IPS-11a (cell line): ENCODE data around the gene SEZ6L.
"Not testable (repeated sequence)": the region's sequence is repeated elsewhere in the genome, so short reads cannot be mapped to it uniquely, and the experiment has no call there.

Experiments
- H3K4me3 ChIP-seq: one replicate; pipeline ENCODE4 v1.5.1; 2013; ENCODE audit warnings: low read depth, low read length, control low read depth

Gene SEZ6L

DNA sequence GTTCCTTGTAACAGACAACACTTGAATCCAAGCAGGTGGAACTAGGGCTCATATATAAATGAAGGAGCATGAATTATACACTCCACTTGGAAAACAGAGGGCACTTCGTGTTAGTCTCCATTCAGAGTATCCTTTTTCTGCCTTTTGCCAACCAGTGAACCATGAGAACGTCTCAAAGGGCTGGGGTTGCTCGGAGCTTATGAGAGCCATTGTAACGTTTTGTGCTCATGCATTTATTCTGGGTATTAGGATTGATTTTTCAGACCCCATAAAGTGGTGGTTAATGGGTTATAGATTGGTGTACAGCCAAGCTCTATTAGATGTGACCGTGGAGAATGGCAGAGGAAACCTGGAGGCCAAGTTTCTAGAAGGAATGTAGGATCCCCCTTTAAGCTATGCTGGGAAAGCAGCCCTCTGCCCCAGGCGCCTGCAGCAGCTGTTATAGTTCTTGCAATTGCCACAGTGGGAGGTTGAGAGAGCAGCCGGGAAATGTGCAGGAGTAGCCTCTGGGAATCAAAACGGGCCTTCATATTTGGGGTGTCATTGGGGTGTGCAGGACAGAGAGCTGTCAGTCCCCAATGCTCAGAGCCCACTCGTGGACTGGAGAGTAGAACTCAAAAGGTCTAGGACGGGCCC, 205.2 kb downstream of the SEZ6L start:
- no peak overlapping the region for H3K4me3 ChIP-seq

DNA sequence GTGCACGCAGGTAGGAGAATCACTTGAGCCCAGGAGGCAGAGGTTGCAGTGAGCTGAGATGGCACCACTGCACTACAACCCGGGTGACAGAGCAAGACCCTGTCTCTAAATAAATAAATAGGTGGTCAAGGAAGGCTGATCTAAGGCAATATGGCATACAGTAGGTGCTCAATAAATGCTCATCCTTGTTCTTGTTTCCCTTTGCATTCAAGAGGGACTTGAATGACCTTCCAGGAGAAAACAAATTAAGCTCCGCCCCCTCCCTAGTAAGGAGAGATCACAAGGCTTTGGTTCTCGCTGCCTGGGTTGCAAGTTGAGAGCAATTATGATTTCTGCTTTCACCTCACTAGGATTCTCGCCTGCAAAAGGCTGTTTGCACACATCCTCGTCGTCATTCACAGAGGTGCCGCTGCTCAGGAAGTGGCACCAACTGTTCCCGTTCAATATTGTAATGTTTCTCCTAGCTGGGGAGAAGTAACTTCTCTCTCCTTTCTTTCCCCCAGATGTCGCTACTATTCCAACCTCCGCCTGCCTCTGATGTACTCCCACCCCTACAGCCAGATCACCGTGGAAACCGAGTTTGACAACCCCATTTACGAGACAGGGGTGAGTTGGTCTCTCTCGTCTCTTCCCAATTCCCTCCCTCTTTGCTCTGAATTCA, 208.0 kb downstream of the SEZ6L start:
- no peak overlapping the region for H3K4me3 ChIP-seq

DNA sequence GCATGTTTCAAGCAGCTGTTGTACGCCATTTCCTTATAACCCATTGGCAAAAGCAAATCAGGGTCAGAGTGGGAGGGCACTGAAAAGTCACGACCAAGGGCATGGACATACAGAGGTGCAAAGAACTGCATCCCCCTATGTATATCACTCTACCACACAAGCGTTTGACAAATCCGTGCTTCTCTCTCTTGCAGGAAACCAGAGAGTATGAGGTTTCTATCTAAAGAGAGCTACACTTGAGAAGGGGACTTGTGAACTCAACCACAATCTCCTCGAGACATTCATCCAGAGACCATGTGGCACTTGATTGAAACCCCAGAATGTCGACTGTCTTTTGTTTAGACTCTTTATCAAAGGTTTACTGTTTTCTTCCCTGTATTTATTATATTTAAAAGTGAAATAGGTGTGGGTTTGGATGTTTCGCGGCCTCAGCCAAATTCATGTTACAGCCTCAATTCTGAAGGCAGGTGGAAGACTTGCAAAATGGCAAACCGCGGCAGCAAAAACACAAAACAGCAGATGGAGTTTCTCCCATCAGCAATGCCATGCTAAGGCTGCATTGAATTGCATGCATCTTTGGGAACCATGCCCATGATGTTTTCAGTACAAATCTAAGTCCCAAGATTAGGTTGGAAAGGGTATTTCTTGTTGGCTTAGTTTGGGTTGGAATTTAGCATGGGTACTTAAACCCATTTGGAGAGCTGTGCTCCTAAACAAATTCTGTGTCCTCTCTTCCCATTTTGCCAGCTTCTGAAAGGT, 211.0 kb downstream of the SEZ6L start:
- H3K4me3 ChIP-seq, result no peak overlapping the region

DNA sequence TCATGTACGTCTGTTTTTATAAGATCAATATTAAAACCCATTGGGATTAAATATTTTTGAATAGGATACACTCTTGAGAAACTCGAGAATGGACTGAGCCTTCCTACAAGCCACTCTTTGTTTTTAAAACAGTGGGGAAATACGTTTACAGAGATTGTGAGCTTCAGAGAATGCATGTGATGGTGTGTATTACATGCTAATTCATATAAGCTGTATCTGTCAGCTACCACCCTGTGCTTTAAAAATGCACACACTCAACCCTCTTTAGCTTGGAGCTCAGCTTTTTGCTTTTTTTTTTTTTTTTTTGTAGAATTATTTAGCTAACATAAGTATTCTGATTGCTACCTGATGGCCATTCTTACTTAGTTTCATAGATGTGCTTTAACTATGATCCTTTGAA, 213.5 kb downstream of the SEZ6L start:
- H3K4me3 ChIP-seq, result no peak overlapping the region

DNA sequence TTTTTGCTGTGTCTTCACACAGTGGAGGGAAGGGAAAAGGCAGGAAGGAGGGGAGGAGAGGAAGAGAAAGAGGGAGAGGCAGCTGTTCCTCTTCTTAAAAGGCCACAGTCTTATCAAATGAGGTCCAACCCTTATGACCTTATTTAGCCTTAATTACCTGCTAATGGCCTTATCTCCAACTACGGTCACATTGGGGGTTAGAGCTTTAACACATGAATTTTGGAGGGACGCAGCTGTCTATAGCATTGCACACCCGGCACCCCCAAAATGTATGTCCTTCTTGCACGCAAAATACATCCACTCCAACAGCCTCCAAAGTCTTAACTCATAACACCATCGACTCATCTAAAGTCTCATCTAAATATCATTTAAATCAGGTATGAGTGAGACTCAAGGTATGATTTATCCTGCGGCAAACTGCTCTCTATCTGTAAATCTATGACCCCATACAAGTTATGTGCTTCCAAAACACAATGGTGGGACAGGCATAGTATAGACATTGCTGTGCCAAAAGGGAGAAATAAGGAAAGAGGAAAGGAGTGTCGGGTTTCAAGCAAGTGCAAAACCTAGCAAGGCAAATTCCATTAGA, 214.8 kb downstream of the SEZ6L start:
- H3K4me3 ChIP-seq, result no peak overlapping the region

DNA sequence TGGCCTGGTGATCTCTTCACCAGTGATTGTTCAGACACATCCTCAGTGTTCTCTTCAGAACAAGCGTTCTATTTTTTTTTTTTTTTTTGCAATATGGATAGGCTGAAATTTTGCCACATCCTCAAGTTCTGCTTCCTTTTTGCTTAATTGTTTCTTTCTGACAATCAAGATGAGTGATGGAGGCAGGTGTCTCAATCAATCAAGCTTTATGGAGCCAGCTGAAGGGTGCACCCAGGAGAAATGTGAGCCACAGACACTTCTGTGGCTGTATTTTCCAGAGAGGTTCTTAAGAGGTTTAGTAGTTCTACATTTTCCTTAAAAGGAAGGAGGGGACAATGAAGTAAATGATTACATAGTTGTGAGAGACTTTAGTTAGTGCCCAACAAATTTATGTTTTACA, 215.9 kb downstream of the SEZ6L start:
- no peak overlapping the region for H3K4me3 ChIP-seq

DNA sequence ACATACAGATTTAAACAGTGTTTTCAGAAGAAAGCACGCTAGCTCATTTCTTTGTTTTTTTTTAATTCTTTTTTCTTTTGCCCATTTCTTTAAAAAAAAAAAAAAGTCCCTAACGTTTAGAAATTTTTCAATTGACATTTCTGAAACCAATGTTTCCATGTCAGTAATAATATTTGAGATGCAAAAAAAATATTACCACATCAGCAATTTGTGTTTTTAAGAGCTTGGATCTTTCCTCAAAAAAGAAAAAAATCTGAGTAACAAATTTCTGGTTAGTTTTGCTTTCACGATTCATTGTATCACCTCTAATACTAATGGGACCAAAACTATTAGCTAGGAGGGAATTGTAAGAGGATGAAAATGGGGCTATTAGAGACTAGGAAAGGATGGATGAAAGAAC, 219.9 kb downstream of the SEZ6L start:
- no peak overlapping the region for H3K4me3 ChIP-seq

DNA sequence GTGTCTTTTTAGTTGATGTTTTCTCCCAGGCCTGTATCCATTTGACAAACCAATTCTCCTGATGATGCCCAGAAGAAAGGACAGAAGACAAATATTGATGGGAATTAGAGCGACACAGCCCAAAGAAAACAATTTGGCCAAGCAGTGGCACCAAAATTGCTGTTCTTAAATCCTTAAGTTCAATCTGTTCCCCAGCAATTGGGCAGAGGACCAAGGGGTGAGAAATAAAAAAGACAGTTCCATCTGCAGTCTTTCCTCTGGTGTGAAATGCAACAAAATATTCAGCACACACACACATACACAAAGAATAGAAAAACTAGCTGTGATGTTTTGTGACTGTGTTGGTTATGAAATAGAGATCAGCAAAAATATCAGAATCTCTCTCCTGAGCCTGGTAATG, 221.8 kb downstream of the SEZ6L start:
- H3K4me3 ChIP-seq, result no peak overlapping the region

DNA sequence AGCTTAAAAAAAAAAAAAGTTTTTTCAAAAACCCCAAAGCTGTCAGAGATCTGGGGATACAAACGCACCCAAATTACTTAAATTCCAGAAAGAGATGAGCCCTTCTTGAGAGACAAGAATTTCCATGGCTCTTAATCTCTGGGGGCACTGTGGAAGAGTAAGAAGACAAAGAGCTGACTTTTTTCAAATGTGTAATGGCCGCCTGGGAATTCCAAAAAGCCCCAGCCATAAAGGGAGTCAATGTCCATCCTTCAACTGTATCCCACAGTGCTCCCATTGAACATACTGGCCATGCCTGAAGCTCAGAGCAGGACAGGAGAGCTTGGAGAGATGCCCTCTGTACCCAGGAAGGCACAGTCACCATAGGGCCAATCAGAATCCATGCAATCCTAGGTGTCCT, 222.4 kb downstream of the SEZ6L start:
- no peak overlapping the region for H3K4me3 ChIP-seq

DNA sequence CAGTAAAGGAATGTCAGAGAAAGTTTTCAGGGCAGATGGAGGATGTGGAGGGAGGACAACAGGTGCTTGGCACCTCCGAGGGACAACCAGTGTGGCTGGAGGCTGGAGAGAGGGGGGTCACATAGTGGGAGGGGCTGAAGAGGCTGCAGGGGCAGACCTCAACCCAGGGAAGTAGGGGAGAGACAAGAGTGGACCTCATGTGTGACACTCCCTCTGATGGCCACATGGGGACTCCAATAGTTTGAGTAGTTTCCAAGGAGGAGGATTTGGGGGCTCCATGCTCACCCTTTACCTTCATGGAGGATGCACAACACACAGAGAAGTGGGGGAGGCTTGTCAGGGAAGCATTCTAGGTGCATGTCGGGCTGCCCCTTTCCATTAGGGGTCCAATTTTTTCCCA, 224.7 kb downstream of the SEZ6L start:
- no peak overlapping the region for H3K4me3 ChIP-seq

DNA sequence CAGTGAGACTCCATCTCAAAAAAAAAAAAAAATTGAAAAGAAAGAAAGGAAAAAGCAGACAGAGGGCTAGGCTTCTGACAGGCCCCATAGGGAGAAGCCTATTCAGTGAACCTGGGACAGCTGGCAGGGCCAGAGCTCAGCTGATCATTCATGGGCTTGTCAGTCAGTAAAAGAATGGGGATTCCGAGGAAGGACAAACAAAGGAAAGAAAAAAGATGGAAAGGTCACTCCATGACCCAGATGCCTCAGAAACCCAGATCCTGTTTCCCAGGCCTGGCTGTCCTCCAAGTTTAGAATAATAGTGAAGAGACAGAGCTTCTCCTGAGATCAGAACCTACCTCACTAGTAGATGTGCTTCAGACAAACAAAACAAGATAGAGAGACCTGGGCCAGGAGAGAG, 225.5 kb downstream of the SEZ6L start:
- no peak overlapping the region for H3K4me3 ChIP-seq

DNA sequence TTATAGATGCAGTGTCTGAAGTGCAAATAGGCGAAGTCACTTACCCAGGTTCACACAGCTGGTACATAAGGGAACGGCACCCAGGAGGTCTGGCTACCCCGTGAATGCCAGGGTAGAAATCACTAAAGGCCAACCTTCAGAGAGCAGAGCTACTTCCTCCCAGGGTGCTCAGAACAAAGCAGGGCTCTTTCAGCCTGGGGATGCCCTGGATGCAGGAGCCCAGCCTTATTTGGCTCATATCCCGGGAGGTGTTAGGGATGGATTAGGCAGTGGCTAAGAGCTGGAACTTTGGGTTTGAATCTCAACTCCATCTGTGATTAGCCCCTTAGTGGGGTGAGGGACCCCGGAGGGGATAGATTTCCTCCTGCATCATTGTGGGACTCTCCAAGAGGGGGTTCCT, 226.7 kb downstream of the SEZ6L start:
- no peak overlapping the region for H3K4me3 ChIP-seq

DNA sequence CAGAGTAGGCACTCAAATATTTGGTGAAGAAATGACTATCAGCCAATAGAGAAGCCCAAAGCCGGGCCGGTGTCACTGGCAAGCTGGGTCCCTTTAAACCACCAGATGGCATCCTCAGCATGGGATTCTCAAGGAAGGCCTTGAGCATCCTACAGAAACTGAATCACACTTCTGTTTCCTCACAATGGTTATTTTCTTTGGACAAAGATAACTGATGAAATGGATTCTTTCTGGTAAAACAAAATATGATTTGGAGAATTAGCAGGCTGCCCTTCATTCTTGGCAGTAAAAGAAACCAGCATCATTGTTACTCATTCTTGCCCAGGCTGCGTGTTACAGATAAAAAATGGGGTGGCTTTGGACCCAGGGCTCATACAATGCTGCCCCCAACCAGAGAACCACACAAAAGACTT, 229.5 kb downstream of the SEZ6L start:
- H3K4me3 ChIP-seq, result no peak overlapping the region

DNA sequence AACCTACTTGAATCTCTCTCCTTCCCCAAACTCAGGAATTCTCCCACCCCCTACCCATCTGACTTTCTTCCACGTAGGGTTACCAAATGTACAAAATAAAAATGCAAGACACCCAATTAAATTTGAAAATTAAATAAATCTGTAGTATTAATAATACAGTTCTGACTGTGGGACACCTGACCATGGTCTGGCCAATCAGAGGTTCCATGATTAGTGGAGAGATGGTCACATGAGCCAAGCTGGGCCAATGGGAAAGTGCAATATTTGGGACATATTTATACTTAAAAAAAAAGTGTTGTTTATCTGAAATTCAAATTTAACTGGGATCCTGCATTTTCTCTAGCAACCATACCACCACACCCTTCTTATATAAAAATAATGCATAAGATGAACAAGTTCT, 230.0 kb downstream of the SEZ6L start:
- no peak overlapping the region for H3K4me3 ChIP-seq

DNA sequence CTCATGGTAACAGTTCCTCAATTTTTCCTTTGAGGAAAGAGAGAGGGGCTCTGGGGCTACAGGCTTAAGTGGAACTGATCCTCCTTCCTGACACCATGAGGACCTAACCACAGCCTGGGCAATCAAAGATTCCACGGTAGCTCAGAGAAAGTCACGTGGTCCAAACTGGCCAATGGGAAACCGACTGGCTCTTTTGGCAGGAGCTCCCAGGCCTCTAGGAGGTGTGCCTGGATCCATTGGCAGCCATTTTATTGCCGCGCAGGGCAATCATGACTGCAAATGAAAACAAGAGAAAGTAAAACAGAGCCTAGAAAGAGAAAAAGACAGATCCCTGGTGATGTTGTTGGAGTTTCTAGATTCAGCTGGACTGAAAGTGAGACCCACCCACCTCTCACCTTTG, 232.5 kb downstream of the SEZ6L start:
- no peak overlapping the region for H3K4me3 ChIP-seq

DNA sequence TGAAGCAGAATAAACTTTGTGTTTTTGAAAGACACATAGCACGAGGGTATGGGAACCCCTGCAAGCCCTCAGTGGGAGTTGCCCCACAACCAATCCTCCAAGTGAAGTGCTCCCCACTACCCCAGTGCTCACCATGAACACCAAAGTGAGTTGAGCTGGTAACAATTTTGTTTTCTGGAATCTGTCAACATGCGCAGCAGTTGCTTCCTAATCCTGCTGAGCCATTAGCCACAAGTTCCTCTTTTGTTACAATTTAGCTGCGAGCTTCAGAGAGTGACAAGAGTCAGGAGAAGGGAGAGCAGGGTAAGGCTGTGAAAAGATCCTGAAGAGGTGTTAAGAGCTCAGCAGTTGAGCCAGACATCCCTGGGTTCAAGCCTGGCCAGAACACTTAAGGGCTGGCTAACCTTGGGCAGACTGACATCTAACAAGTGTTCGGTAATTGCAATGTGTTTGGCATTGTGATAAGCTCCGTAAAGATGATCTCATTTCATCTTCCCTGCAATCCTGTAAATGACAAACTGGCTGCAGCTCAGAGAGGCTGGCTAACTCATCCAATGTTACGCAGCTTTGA, 235.7 kb downstream of the SEZ6L start:
- H3K4me3 ChIP-seq, result no peak overlapping the region

DNA sequence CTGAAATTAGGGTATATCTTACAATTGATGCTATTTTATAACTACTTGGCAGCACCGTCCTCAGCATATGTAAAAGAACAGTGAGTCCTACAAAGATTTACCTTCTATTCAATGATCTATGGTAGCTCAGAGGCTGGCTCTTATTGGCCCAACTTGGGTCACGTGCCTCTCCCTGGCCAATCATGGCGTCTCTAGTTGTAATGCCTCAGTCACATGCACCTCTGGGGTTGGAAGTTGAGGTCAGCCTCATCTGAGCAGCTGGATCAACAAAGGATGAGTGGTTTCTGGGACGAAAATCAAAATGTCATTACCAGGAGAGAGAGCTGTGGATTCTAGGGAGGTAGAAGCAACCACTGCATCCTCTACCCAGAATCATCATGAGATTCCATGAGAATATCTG, 236.9 kb downstream of the SEZ6L start:
- H3K4me3 ChIP-seq, result no peak overlapping the region

DNA sequence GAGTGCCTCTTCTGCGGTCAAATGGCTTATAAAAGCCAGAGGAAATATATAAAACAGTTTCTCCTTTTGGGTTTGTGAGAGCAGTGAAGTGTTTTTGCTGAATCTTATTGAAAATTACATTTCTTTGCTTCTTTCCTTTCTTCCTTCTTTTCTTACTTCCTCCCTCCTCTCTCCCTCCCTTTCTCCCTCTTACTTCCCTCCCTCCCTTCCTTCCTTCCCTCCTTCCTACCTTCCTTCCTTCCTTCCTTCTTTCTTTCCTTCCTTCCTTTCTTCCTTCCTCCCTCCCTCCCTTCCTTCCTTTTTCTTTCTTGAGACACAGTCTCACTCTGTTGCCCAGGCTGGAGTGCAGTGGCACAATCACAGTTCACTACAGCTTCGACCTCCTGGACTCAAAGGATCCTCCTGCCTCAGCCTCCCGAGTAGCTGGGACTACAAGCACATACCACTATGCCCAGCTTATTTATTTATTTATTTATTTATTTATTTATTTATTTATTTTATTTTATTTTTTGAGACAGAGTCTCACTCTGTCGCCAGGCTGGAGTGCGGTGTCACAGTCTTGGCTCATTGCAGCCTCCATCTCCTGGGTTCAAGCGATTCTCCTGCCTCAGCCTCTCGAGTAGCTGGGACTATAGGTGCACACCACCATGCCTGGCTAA, 239.4 kb downstream of the SEZ6L start:
- not testable (repeated sequence) for H3K4me3 ChIP-seq

DNA sequence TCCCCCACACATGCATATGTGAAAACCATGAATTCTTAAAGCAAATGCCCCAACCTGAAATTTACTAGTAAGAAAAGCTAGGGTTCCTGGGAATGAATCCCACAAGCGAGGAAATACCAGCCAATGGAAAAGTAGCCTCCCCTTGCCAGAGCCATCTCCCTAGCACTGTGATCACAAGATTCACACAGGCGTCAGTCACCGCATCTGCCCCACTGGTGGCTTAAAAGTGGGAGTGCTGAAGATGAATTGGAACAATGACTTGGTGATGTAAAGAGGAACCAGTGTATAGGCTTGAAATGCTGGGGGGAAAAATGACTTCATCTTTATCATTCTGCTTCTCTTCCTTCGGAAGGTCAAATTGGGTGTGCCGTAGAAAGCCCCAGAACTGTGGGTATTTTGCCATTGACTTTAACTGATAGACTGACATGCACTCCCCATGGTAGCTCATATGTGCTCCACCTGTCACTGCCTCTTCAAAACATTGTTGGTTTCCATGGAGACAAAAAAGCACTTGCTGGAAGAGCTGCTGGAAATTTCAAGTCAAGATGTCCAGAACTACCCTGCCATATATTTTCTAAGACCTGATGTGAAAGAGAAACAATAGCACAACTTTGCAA, 240.6 kb downstream of the SEZ6L start:
- H3K4me3 ChIP-seq, result no peak overlapping the region

DNA sequence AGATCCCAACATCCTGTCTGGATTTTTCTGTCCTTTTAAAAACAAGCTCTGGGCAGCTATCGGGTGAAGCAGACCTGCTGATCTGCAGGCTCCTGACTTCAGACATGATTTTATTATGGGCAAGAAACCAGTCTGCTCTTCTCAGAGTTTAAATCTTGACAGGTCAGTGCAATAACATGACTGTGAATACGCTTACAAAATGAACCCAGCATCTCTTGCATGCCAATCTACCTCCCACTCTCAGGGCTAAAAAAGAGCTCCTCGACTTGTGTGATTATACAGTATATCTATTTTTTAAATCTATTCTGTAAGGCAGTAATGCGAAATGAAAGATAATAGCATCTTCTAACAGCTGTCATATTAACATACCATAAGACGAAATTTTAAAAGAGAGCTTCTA, 241.1 kb downstream of the SEZ6L start:
- no peak overlapping the region for H3K4me3 ChIP-seq

DNA sequence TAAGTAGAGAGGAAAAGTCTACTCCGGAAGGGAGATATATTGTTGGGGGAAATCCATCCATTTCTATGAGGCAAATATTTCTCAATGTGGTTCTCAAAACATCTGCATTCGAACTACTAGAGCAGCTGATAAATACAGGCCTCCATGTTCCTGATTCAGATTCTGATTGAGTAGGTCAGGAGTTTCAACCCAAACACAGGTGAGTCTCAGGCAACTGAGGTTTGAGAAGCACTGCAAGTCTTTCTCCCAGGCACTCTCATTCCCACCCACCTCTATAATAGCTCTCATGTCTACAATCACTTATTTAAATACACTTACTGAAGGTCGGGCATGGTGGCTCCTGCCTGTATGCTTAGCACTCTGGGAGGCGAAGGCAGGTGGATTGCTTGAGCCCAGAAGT, 245.1 kb downstream of the SEZ6L start:
- H3K4me3 ChIP-seq, result no peak overlapping the region
